ENCODE measurements around the gene ZHX3. TPM values are rescaled to one million over a fixed set of nuclear protein-coding genes. Genes with fewer than 3 reads are reported as not detected.

Gene ZHX3
- total RNA-seq, 6 experiments from 2014 or later, result 17.6 to 47.4 (median 26.2) TPM

DNA sequence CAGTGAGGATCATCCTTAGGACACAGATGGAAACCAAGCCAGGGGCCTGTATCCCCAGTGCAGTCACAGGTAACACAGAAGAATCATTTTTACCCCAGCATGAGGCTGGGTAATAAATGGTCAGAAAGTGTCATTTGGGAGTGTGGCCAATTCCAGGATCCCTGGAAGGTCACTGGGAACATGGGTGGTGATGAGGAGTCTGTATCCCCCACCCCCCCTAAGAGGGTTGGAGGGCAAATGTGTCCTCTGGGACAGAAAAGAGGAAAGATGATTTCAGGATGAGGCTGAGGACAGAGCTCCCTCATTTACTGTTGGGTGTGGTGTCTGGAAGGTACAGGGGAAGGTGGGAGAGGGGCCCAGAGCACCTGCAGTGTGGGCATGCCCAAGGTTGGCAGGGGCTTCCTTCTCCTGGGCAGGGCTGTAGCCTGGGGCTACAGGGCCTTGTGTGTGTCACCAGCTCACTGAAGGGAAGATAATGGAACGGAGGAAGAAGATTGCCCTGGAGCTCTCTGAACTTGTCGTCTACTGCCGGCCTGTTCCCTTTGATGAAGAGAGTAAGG lies 145.7 kb downstream of the ZHX3 start:
- no peak for TF ChIP-seq POLR2A (IDR thresholded peaks at IDR 0.05)
- TF ChIP-seq, protein P1, sequence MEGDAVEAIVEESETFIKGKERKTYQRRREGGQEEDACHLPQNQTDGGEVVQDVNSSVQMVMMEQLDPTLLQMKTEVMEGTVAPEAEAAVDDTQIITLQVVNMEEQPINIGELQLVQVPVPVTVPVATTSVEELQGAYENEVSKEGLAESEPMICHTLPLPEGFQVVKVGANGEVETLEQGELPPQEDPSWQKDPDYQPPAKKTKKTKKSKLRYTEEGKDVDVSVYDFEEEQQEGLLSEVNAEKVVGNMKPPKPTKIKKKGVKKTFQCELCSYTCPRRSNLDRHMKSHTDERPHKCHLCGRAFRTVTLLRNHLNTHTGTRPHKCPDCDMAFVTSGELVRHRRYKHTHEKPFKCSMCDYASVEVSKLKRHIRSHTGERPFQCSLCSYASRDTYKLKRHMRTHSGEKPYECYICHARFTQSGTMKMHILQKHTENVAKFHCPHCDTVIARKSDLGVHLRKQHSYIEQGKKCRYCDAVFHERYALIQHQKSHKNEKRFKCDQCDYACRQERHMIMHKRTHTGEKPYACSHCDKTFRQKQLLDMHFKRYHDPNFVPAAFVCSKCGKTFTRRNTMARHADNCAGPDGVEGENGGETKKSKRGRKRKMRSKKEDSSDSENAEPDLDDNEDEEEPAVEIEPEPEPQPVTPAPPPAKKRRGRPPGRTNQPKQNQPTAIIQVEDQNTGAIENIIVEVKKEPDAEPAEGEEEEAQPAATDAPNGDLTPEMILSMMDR (IDR thresholded peaks at IDR 0.05), result no peak
- H3K9me3 ChIP-seq, result no peaks in the 10 kb centered on the region
- peak overlapping the region in 1 of 3 donors; percentile 21 for H3K27ac ChIP-seq
- DNase-seq, result no peak
- no CpG with 5 or more reads among the region's 3 CpGs for WGBS (ENCODE audit: insufficient coverage, low coverage, low lambda C conversion rate, missing lambda C conversion rate)
- intact Hi-C loops (cut with DNase I), result loop anchor here (5.0 to 10.0 kb wide), 2 partner anchors 53 to 165 kb away; no protein-coding TSS in a partner anchor
- no peak for ATAC-seq
- H3K4me3 ChIP-seq, result no peak overlapping the region
- H3K4me1 ChIP-seq, result no peaks in the 10 kb centered on the region
- H3K27me3 ChIP-seq, result no peaks in the 10 kb centered on the region
- peaks cover 0 to 13% (median 3%) of the 10 kb centered on the region in 4 donors for H3K36me3 ChIP-seq

DNA sequence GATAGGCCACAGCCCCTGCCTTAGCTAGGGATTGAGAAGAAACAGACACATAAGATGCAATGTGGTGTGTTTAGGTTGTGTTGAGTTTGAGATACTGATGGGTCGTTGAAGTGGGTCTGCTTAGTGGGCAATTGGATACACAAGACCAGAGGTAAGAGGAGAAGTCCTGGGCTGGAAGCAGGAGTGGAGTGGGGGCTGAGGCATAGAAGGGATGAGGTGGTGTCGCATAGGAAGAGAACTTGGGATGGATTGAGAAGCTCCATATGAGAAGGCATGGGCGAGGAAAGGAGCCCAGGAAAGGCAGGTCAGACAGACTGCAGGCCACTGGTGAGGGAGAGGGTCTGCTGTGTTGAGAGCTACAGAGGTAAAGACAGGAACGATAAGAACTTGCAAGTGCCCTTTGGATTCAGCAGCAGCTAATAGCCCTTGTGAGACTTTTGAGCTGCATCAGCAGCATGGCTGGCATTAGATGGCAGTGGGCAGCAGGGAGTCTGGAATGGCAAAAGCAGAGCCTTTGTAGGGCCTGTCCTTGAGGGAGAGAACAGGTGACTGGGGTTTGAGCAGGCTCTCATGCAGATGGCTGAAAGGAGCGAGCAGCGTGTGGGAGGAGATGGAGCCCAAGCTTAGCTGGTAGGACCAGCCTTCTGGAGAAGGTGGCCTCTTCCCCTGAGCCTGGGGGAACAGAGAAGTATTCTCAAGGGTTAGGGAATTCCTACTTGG lies 147.0 kb downstream of the ZHX3 start:
- Histone ChIP-seq H3K27ac (no peak overlapping the region), H3K27me3 (no peaks in the 10 kb centered on the region), H3K4me1 (no peaks in the 10 kb centered on the region), H3K36me3 (peaks cover 0 to 22% (median 4%) of the 10 kb centered on the region in 4 donors), H3K9me3 (no peaks in the 10 kb centered on the region), H3K4me3 (no peak overlapping the region)
- DNase-seq, result peak in 1 of 3 donors; percentile 28
- WGBS (ENCODE audit: insufficient coverage, low coverage, low lambda C conversion rate, missing lambda C conversion rate), result 86% methylated on average over 3 of the region's 6 CpGs
- no peak for ATAC-seq
- intact Hi-C loops (cut with DNase I), result loop anchor here (5.0 to 10.0 kb wide), 2 partner anchors 54 to 167 kb away; no protein-coding TSS in a partner anchor
- no peak for TF ChIP-seq POLR2A (IDR thresholded peaks at IDR 0.05)
- TF ChIP-seq, protein P1 (IDR thresholded peaks at IDR 0.05), result no peak

DNA sequence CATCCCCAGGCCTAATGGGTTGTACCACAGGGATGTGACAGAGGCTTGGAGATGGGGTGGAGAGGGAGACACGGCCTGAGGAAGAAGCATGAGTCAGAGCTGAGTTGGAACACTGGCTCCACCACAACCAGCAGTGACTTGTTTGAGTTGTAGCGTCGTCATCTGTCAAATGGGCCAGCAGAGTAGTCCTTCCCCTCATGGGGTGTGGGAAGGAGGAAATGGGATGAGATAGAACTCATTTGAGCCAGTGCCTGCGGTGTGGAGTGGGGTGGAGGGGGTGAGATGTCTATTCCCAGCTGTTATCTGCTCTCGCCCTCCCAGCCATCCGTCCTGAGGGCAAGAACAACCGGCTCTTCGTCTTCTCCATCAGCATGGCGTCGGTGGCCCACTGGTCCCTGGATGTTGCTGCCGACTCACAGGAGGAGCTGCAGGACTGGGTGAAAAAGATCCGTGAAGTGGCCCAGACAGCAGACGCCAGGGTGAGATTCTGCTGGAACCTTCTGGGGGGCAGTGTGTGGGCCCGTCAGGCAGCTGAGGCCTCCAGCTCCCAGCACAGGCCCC lies 147.7 kb downstream of the ZHX3 start:
- Histone ChIP-seq H3K4me1 (no peaks in the 10 kb centered on the region), H3K36me3 (peaks cover 0 to 27% (median 6%) of the 10 kb centered on the region in 4 donors), H3K27me3 (no peaks in the 10 kb centered on the region), H3K27ac (no peak overlapping the region), H3K4me3 (no peak overlapping the region), H3K9me3 (no peaks in the 10 kb centered on the region)
- no peak for ATAC-seq
- intact Hi-C loops (cut with DNase I), result loop anchor here (5.0 to 10.0 kb wide), 2 partner anchors 55 to 167 kb away; no protein-coding TSS in a partner anchor
- DNase-seq, result peak; percentile 6 to 39 (median 31)
- 86% methylated on average over 6 of the region's 14 CpGs for WGBS (ENCODE audit: insufficient coverage, low coverage, low lambda C conversion rate, missing lambda C conversion rate)
- TF ChIP-seq POLR2A (IDR thresholded peaks at IDR 0.05), result no peak
- TF ChIP-seq, protein P1 (IDR thresholded peaks at IDR 0.05), result no peak

- Histone ChIP-seq H3K27ac (no peak overlapping the region), H3K9me3 (no peaks in the 10 kb centered on the region), H3K4me3 (no peak overlapping the region), H3K4me1 (no peaks in the 10 kb centered on the region), H3K27me3 (no peaks in the 10 kb centered on the region), H3K36me3 (peaks cover 0 to 28% (median 8%) of the 10 kb centered on the region in 4 donors)
- ATAC-seq, result no peak
- intact Hi-C loops (cut with DNase I), result no loop called here
- WGBS (ENCODE audit: insufficient coverage, low coverage, low lambda C conversion rate, missing lambda C conversion rate), result no CpG with 5 or more reads among the region's 9 CpGs
- no peak for DNase-seq
- TF ChIP-seq POLR2A (IDR thresholded peaks at IDR 0.05), result no peak
- TF ChIP-seq, protein P1 (IDR thresholded peaks at IDR 0.05), result no peak
These were observed 148.3 kb downstream of the ZHX3 start for GRCh38 chr20:41169162-41169690.

All from right lobe of liver (tissue), 6 donors.